SK-N-SH (cell line): ENCODE measurements around the gene ASTN2. TPM values are rescaled to one million over a fixed set of nuclear protein-coding genes. Genes with fewer than 3 reads are reported as not detected.

Source experiments
- CTCF ChIA-PET: fragments of 300-600, 350-600 bp; formaldehyde crosslinking; extraction: SDS; loops from one replicate; lab custom pipeline; 2021; lab: Yijun Ruan, JAX
- POLR2A ChIA-PET: fragments of 350-600 bp; sonication (Branson Sonifier 250); formaldehyde crosslinking; extraction: SDS; loops from one replicate; lab custom pipeline; 2020; ENCODE audit warnings: antibody characterized with exemption, inconsistent platforms; lab: Yijun Ruan, JAX
- DNase-seq: peaks from one replicate; pipeline ENCODE4 v3.0.0; 2012
- H2AFZ ChIP-seq: fragments of 200-600 bp; sonication (generic); 2 replicates; pipeline ENCODE4 v1.8.1; 2016; ENCODE audit warnings: antibody characterized with exemption, mild to moderate bottlenecking, low read depth
- H3F3A ChIP-seq: fragments of 200-600 bp; sonication (generic); replicated peaks from 2 replicates; pipeline ENCODE3; 2016; ENCODE audit warnings: antibody characterized with exemption, mild to moderate bottlenecking; ENCODE audit not compliant: insufficient read depth
- H3K27ac ChIP-seq, 2 experiments: fragments of 200-500 bp in 1 of 2; fragments of 200-600 bp in 1 of 2; sonication (Bioruptor generic) in 1 of 2; sonication (generic), shearing (Covaris generic) in 1 of 2; 2 replicates each; pipeline versions ENCODE4 v1.5.1 to v1.6.1; 2014 to 2016; ENCODE audit warnings: low read depth in 2 of 2, inconsistent platforms in 1 of 2, low read length in 1 of 2, mild to moderate bottlenecking in 1 of 2, mixed read lengths in 1 of 2
- H3K27me3 ChIP-seq: fragments of 200-600 bp; sonication (generic), shearing (Covaris generic); 2 replicates; pipeline ENCODE4 v1.6.1; 2016; ENCODE audit warnings: mixed run types; ENCODE audit not compliant: insufficient read depth
- H3K36me3 ChIP-seq, 2 experiments: fragments of 200-500 bp in 1 of 2; fragments of 200-600 bp in 1 of 2; sonication (Bioruptor generic) in 1 of 2; sonication (generic) in 1 of 2; replicated peaks in 1 of 2; 2 replicates each; pipeline versions ENCODE3 to v1.5.1; 2014 to 2016; ENCODE audit warnings: low read length in 1 of 2, mild to moderate bottlenecking in 1 of 2; ENCODE audit not compliant: insufficient read depth in 2 of 2, control insufficient read depth in 1 of 2
- H3K4me1 ChIP-seq, 2 experiments: fragments of 200-500 bp in 1 of 2; fragments of 200-600 bp in 1 of 2; sonication (Bioruptor generic) in 1 of 2; sonication (generic), shearing (Covaris generic) in 1 of 2; 2 replicates each; pipeline versions ENCODE4 v1.5.1 to v1.6.1; 2014 to 2016; ENCODE audit warnings: low read depth in 1 of 2, low read length in 1 of 2, mixed run types in 1 of 2; ENCODE audit not compliant: insufficient read depth in 2 of 2, control insufficient read depth in 1 of 2
- H3K4me2 ChIP-seq: fragments of 200-600 bp; sonication (generic), shearing (Covaris generic); 2 replicates; pipeline ENCODE4 v1.6.1; 2017; ENCODE audit warnings: mixed run types
- H3K4me3 ChIP-seq, 2 experiments: fragments of 200-500 bp in 1 of 2; fragments of 200-600 bp in 1 of 2; sonication (Bioruptor generic) in 1 of 2; sonication (generic), shearing (Covaris generic) in 1 of 2; 2 replicates each; pipeline versions ENCODE4 v1.5.1 to v1.8.1; 2014 to 2016; ENCODE audit warnings: low read depth in 2 of 2, inconsistent platforms in 1 of 2, low read length in 1 of 2, mild to moderate bottlenecking in 1 of 2, mixed read lengths in 1 of 2, moderate library complexity in 1 of 2
- H3K79me2 ChIP-seq: fragments of 200-600 bp; sonication (generic); 2 replicates; pipeline ENCODE4 v1.8.1; 2017; ENCODE audit warnings: mild to moderate bottlenecking; ENCODE audit not compliant: insufficient read depth
- H3K9ac ChIP-seq: fragments of 200-600 bp; sonication (generic); 2 replicates; pipeline ENCODE4 v1.6.1; 2017; ENCODE audit warnings: mixed run types
- H3K9me2 ChIP-seq: fragments of 200-600 bp; sonication (generic); 2 replicates; pipeline ENCODE4 v1.6.1; 2017; ENCODE audit warnings: mixed run types
- H3K9me3 ChIP-seq: fragments of 200-600 bp; sonication (generic); 2 replicates; pipeline ENCODE4 v1.6.1; 2017; ENCODE audit warnings: mixed run types, mild to moderate bottlenecking, moderate library complexity
- H4K20me1 ChIP-seq: fragments of 200-600 bp; sonication (generic); 2 replicates; pipeline ENCODE4 v1.6.1; 2017; ENCODE audit warnings: mild to moderate bottlenecking, mixed run types; ENCODE audit not compliant: insufficient read depth
- EP300 ChIP-seq, 2 experiments: IDR thresholded peaks; 2 replicates each; pipeline versions ENCODE4 v1.4.0 to v1.6.1; 2012; ENCODE audit warnings: borderline replicate concordance in 1 of 2, low read depth in 1 of 2, low read length in 1 of 2
- JUND ChIP-seq: IDR thresholded peaks from 2 replicates; pipeline ENCODE4 v1.4.0; 2012
- NRF1 ChIP-seq: IDR thresholded peaks from 2 replicates; pipeline ENCODE4 v1.6.1; 2012; ENCODE audit warnings: low read depth, mild to moderate bottlenecking, low read length
- TEAD4 ChIP-seq: IDR thresholded peaks from 2 replicates; pipeline ENCODE4 v1.4.0; 2012; ENCODE audit warnings: mild to moderate bottlenecking, borderline replicate concordance; ENCODE audit not compliant: insufficient read depth
- whole genome bisulfite sequencing: methylation state at CpG from one replicate; pipeline ENCODE4 v1.1.6; 2017; ENCODE audit warnings: low lambda C conversion rate; 5-methylcytosine and 5-hydroxymethylcytosine counted together
- polyA plus RNA-seq, 3 experiments: library from polyadenylated mRNA; depleted of rRNA; stranded (reverse); fragments of >200 nt; gene quantifications; 2 replicates each; pipeline ENCODE4 v1.2.3, GENCODE V29; 2012
- TF ChIP-seq, protein P1 (sequence below): IDR thresholded peaks from 2 replicates; pipeline ENCODE4 v1.6.1; 2012; ENCODE audit warnings: mild to moderate bottlenecking, low read depth, low read length, moderate library complexity
- TF ChIP-seq, protein P2 (sequence below): IDR thresholded peaks from 2 replicates; pipeline ENCODE4 v1.4.0; 2012; ENCODE audit warnings: low read depth, borderline replicate concordance
- TF ChIP-seq, protein P3 (sequence below): IDR thresholded peaks from 2 replicates; pipeline ENCODE4 v1.4.0; 2012; ENCODE audit warnings: low read depth

The ASTN2 gene
- polyA plus RNA-seq, 1 of the 3 experiments (the other 2 are of a cell fraction): 6.6 TPM

DNA sequence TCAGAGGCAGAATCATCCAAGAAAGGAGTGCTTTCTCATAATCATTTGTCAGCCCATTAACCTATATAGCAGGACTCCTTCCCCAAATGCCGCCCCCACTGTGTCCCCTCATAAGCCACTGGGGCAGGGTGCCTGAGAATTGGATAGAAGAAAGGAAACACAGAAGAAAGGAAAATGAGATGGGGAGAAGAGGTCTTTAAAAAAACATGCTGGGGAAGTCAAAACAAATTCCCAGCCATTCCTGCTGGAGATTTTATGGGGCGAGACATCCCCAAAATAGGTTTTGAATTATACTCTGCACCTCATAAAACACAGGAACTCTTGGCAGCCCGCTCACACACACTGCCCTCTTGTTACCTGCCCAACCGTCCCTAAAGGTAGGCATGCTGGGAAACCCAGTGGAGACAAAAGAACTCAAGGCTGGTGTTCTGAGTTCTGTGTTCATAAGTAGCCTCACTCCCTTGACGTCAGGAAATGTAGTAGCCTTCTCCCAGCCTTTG, 19.7 kb downstream of the ASTN2 start:
- H3K36me3 ChIP-seq: peaks cover 0 to 7% of the 10 kb centered on the region in 2 experiments

DNA sequence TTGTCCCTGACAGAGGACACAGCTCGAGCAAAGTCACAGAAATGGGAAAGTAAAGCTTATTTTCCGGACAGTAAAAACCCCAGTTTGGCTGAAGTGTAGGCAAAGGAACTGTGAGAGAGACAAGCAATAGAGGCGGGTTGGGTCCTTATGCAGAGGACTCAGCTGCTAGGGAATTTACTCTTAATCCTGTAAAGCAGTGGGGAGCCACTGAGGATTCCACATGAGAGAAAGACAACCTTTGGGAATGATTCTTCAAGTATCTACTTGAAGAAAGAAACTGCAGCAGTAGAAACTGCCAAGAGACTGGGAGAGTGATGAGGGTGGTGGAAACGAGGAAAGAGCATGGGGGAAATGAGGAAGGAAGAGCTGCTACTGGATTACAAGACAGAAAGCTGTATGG, 20.2 kb downstream of the ASTN2 start:
- DNase-seq: no peak
- TF ChIP-seq JUND: no peak
- peaks cover 0 to 6% of the 10 kb centered on the region in 2 experiments; a peak in 2 of 4 replicates for H3K4me1 ChIP-seq
- H3K9me3 ChIP-seq: no peaks in the 10 kb centered on the region
- H4K20me1 ChIP-seq: no peaks in the 10 kb centered on the region
- H3K9me2 ChIP-seq: no peaks in the 10 kb centered on the region
- POLR2A ChIA-PET: interaction anchor here (1.2 kb wide), 1 partner anchor 18 kb away, joined by 3 read pairs; no protein-coding TSS in a partner anchor
- no peak overlapping the region for H2AFZ ChIP-seq
- no peaks in the 10 kb centered on the region for H3K27me3 ChIP-seq
- 18% methylated on average over 4 of the region's 4 CpGs for WGBS
- no peaks in the 10 kb centered on the region for H3K79me2 ChIP-seq
- H3F3A ChIP-seq: no peaks in the 10 kb centered on the region
- H3K9ac ChIP-seq: no peak overlapping the region
- H3K27ac ChIP-seq: no peak overlapping the region; a peak in 1 of 4 replicates
- H3K4me3 ChIP-seq: no peak overlapping the region
- peaks cover 0 to 5% of the 10 kb centered on the region in 2 experiments for H3K36me3 ChIP-seq
- no peak overlapping the region for H3K4me2 ChIP-seq
- CTCF ChIA-PET: interaction anchor here (1.3 kb wide), 1 partner anchor 9 kb away, joined by 3 read pairs; no protein-coding TSS in a partner anchor

More for the DNA sequence above, 19.7 kb downstream of the ASTN2 start:
- no peaks in the 10 kb centered on the region for H4K20me1 ChIP-seq
- no peaks in the 10 kb centered on the region for H3K9me3 ChIP-seq
- no peaks in the 10 kb centered on the region for H3K9me2 ChIP-seq
- POLR2A ChIA-PET: no interaction called here
- no peak for DNase-seq
- no peaks in the 10 kb centered on the region for H3K79me2 ChIP-seq
- no peaks in the 10 kb centered on the region for H3F3A ChIP-seq
- no peak overlapping the region for H3K27ac ChIP-seq
- peaks cover 0 to 8% of the 10 kb centered on the region in 2 experiments; a peak in 2 of 4 replicates for H3K4me1 ChIP-seq
- H3K4me3 ChIP-seq: no peak overlapping the region
- TF ChIP-seq, protein P1, sequence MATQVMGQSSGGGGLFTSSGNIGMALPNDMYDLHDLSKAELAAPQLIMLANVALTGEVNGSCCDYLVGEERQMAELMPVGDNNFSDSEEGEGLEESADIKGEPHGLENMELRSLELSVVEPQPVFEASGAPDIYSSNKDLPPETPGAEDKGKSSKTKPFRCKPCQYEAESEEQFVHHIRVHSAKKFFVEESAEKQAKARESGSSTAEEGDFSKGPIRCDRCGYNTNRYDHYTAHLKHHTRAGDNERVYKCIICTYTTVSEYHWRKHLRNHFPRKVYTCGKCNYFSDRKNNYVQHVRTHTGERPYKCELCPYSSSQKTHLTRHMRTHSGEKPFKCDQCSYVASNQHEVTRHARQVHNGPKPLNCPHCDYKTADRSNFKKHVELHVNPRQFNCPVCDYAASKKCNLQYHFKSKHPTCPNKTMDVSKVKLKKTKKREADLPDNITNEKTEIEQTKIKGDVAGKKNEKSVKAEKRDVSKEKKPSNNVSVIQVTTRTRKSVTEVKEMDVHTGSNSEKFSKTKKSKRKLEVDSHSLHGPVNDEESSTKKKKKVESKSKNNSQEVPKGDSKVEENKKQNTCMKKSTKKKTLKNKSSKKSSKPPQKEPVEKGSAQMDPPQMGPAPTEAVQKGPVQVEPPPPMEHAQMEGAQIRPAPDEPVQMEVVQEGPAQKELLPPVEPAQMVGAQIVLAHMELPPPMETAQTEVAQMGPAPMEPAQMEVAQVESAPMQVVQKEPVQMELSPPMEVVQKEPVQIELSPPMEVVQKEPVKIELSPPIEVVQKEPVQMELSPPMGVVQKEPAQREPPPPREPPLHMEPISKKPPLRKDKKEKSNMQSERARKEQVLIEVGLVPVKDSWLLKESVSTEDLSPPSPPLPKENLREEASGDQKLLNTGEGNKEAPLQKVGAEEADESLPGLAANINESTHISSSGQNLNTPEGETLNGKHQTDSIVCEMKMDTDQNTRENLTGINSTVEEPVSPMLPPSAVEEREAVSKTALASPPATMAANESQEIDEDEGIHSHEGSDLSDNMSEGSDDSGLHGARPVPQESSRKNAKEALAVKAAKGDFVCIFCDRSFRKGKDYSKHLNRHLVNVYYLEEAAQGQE: no peak
- TF ChIP-seq NRF1 (no peak), EP300 (IDR thresholded peaks at IDR 0.05; ENCODE audit: borderline replicate concordance in 1 of 2, low read depth in 1 of 2, low read length in 1 of 2) (no peak), TEAD4 (no peak)
- TF ChIP-seq, protein P2, sequence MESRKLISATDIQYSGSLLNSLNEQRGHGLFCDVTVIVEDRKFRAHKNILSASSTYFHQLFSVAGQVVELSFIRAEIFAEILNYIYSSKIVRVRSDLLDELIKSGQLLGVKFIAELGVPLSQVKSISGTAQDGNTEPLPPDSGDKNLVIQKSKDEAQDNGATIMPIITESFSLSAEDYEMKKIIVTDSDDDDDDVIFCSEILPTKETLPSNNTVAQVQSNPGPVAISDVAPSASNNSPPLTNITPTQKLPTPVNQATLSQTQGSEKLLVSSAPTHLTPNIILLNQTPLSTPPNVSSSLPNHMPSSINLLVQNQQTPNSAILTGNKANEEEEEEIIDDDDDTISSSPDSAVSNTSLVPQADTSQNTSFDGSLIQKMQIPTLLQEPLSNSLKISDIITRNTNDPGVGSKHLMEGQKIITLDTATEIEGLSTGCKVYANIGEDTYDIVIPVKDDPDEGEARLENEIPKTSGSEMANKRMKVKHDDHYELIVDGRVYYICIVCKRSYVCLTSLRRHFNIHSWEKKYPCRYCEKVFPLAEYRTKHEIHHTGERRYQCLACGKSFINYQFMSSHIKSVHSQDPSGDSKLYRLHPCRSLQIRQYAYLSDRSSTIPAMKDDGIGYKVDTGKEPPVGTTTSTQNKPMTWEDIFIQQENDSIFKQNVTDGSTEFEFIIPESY: no peak
- TF ChIP-seq, protein P3, sequence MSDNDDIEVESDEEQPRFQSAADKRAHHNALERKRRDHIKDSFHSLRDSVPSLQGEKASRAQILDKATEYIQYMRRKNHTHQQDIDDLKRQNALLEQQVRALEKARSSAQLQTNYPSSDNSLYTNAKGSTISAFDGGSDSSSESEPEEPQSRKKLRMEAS: no peak
- H3K4me2 ChIP-seq: no peak overlapping the region
- H3K9ac ChIP-seq: no peak overlapping the region
- WGBS: 18% methylated on average over 5 of the region's 5 CpGs
- H2AFZ ChIP-seq: no peak overlapping the region
- H3K27me3 ChIP-seq: no peaks in the 10 kb centered on the region
- CTCF ChIA-PET: interaction anchor here (1.2 to 2.1 kb wide), 4 partner anchors 9 to 17 kb away, joined by 3 to 5 read pairs (median 3); no protein-coding TSS in a partner anchor
